ENCODE results near the gene MTIF2.

GRCh38 chr2:55229221-55229620 lies 39.8 kb downstream of the MTIF2 start:
- TF ChIP-seq SIN3A (IDR thresholded peaks at IDR 0.05; ENCODE audit: borderline replicate concordance, insufficient read depth, low read depth, low read length) (no peak), CTCF (IDR thresholded peaks at IDR 0.05) (no peak)
